ENCODE results near the gene NCOR1. TPM values are rescaled to one million over a fixed set of nuclear protein-coding genes. Genes with fewer than 3 reads are reported as not detected.
"Not testable (repeated sequence)": the region's sequence is repeated elsewhere in the genome, so short reads cannot be mapped to it uniquely, and the experiment has no call there.

Gene NCOR1
- polyA plus RNA-seq, 1 experiment = 109 TPM

GRCh38 chr17:16073845-16074244 lies 141.5 kb downstream of the NCOR1 start:
- peaks cover 7% of the 10 kb centered on the region for H3K36me3 ChIP-seq (ENCODE audit: control insufficient read depth, insufficient read depth, low read length)

GRCh38 chr17:16072031-16072430 lies 143.3 kb downstream of the NCOR1 start:
- no peak overlapping the region for H3K4me3 ChIP-seq (ENCODE audit: low read depth, low read length)
- no peak for DNase-seq (ENCODE audit: low read depth)
- POLR2A ChIA-PET = no interaction called here
- no peak for TF ChIP-seq CTCF (IDR thresholded peaks at IDR 0.05; ENCODE audit: insufficient read depth, low read depth, low read length)
- CTCF ChIA-PET = no interaction called here
- H3K27me3 ChIP-seq (ENCODE audit: control insufficient read depth, insufficient read depth, low read length) = no peaks in the 10 kb centered on the region
- H3K36me3 ChIP-seq (ENCODE audit: control insufficient read depth, insufficient read depth, low read length) = peaks cover 6% of the 10 kb centered on the region

More at GRCh38 chr17:16073845-16074244, 141.5 kb downstream of the NCOR1 start:
- ChIA-PET CTCF (interaction anchor here (0.8 to 1.4 kb wide), 2 partner anchors 9 to 10 kb away, joined by 3 to 6 read pairs; no protein-coding TSS in a partner anchor), POLR2A (no interaction called here)
- Histone ChIP-seq H3K27me3 (ENCODE audit: control insufficient read depth, insufficient read depth, low read length) (no peaks in the 10 kb centered on the region), H3K4me3 (ENCODE audit: low read depth, low read length) (no peak overlapping the region)
- DNase-seq (ENCODE audit: low read depth) = no peak
- TF ChIP-seq CTCF (IDR thresholded peaks at IDR 0.05; ENCODE audit: insufficient read depth, low read depth, low read length) = no peak

GRCh38 chr17:16068323-16068722 lies 147.0 kb downstream of the NCOR1 start:
- TF ChIP-seq CTCF (IDR thresholded peaks at IDR 0.05; ENCODE audit: insufficient read depth, low read depth, low read length) = no peak
- ChIA-PET POLR2A (no interaction called here), CTCF (no interaction called here)
- Histone ChIP-seq H3K4me3 (ENCODE audit: low read depth, low read length) (no peak overlapping the region), H3K27me3 (ENCODE audit: control insufficient read depth, insufficient read depth, low read length) (no peaks in the 10 kb centered on the region), H3K36me3 (ENCODE audit: control insufficient read depth, insufficient read depth, low read length) (peaks cover 9% of the 10 kb centered on the region)
- DNase-seq (ENCODE audit: low read depth) = no peak

GRCh38 chr17:16066125-16066524 lies 149.2 kb downstream of the NCOR1 start:
- Histone ChIP-seq H3K27me3 (ENCODE audit: control insufficient read depth, insufficient read depth, low read length) (no peaks in the 10 kb centered on the region), H3K4me3 (ENCODE audit: low read depth, low read length) (no peak overlapping the region), H3K36me3 (ENCODE audit: control insufficient read depth, insufficient read depth, low read length) (peaks cover 13% of the 10 kb centered on the region)
- TF ChIP-seq CTCF (IDR thresholded peaks at IDR 0.05; ENCODE audit: insufficient read depth, low read depth, low read length) = no peak
- no peak for DNase-seq (ENCODE audit: low read depth)
- CTCF ChIA-PET = interaction anchor here (0.6 kb wide), 1 partner anchor 456 kb away, joined by 3 read pairs; no protein-coding TSS in a partner anchor
- POLR2A ChIA-PET = no interaction called here

GRCh38 chr17:16061631-16062030 lies 153.7 kb downstream of the NCOR1 start:
- no peak for DNase-seq (ENCODE audit: low read depth)
- H3K36me3 ChIP-seq (ENCODE audit: control insufficient read depth, insufficient read depth, low read length) = peaks cover 8% of the 10 kb centered on the region
- TF ChIP-seq CTCF (IDR thresholded peaks at IDR 0.05; ENCODE audit: insufficient read depth, low read depth, low read length) = no peak
- ChIA-PET CTCF (no interaction called here), POLR2A (no interaction called here)
- H3K27me3 ChIP-seq (ENCODE audit: control insufficient read depth, insufficient read depth, low read length) = no peaks in the 10 kb centered on the region
- no peak overlapping the region for H3K4me3 ChIP-seq (ENCODE audit: low read depth, low read length)

GRCh38 chr17:16055139-16055538 lies 160.2 kb downstream of the NCOR1 start:
- H3K4me3 ChIP-seq (ENCODE audit: low read depth, low read length); H3K27me3 ChIP-seq (ENCODE audit: control insufficient read depth, insufficient read depth, low read length); DNase-seq (ENCODE audit: low read depth); H3K36me3 ChIP-seq (ENCODE audit: control insufficient read depth, insufficient read depth, low read length); POLR2A ChIA-PET: not testable (repeated sequence)
- CTCF ChIA-PET = interaction anchor here (1.2 kb wide), 1 partner anchor 11 kb away, joined by 3 read pairs; no protein-coding TSS in a partner anchor

Data from BJ (cell line).